CD4-positive, alpha-beta T cell (primary cell): Measurements from ENCODE around the gene OPCML. TPM values are rescaled to one million over a fixed set of nuclear protein-coding genes. Genes with fewer than 3 reads are reported as not detected.

Source experiments
- ATAC-seq: fragments of 200-7000 bp; cut with Tn5 transposase; one replicate; pipeline ENCODE4 v1.10.0; 2022; ENCODE audit warnings: mild to moderate bottlenecking; ENCODE audit not compliant: poor library complexity
- CTCF ChIA-PET: fragments of 350-600 bp; sonication (Branson Sonifier 250); formaldehyde crosslinking; loops from one replicate; lab custom pipeline; 2021; ENCODE audit warnings: antibody characterized with exemption, inconsistent platforms; lab: Charles Lee
- POLR2A ChIA-PET: fragments of 350-600 bp; sonication (Branson Sonifier 250); formaldehyde crosslinking; loops from one replicate; lab custom pipeline; 2021; ENCODE audit warnings: antibody characterized with exemption, inconsistent platforms; lab: Charles Lee
- DNase-seq, 14 experiments: peaks; one replicate each; pipeline ENCODE4 v3.0.0-alpha.2; 2013 to 2020; ENCODE audit warnings: mixed read lengths in 2 of 14
- H3K27ac ChIP-seq, 2 donors: one replicate each; pipeline versions ENCODE4 v1.5.1 to v1.7.0; 2013; ENCODE audit warnings: low read length in 2 of 2, low read depth in 1 of 2, mild to moderate bottlenecking in 1 of 2
- H3K27me3 ChIP-seq, 2 experiments: 1 replicate in 1 of 2; 2 replicates in 1 of 2; pipeline versions ENCODE4 v1.6.1 to v1.7.0; 2013; ENCODE audit warnings: low read length in 2 of 2, control low read depth in 1 of 2, mild to moderate bottlenecking in 1 of 2, moderate library complexity in 1 of 2; ENCODE audit not compliant: insufficient read depth in 2 of 2, control insufficient read depth in 1 of 2
- H3K36me3 ChIP-seq: one replicate; pipeline ENCODE4 v1.6.1; 2013; ENCODE audit warnings: low read length, control low read depth; ENCODE audit not compliant: insufficient read depth
- H3K4me1 ChIP-seq: one replicate; pipeline ENCODE4 v1.6.1; 2013; ENCODE audit warnings: low read length, control low read depth; ENCODE audit not compliant: insufficient read depth
- H3K4me3 ChIP-seq: one replicate; pipeline ENCODE4 v1.5.1; 2013; ENCODE audit warnings: mild to moderate bottlenecking, low read length, moderate library complexity
- H3K9me3 ChIP-seq, 2 experiments: 1 replicate in 1 of 2; 2 replicates in 1 of 2; pipeline versions ENCODE4 v1.6.1 to v1.7.0; 2013; ENCODE audit warnings: low read length in 2 of 2, mild to moderate bottlenecking in 2 of 2, control low read depth in 1 of 2, moderate library complexity in 1 of 2; ENCODE audit not compliant: control insufficient read depth in 1 of 2, insufficient read depth in 1 of 2
- H3K27ac Mint-ChIP-seq: one replicate; pipeline ENCODE4 v1.8.0; 2020; ENCODE audit warnings: mixed read lengths
- H3K27me3 Mint-ChIP-seq: one replicate; pipeline ENCODE4 v1.8.0; 2021; ENCODE audit warnings: mixed read lengths
- H3K36me3 Mint-ChIP-seq: one replicate; pipeline ENCODE4 v1.8.0; 2021; ENCODE audit warnings: low read depth, mixed read lengths
- H3K4me1 Mint-ChIP-seq: one replicate; pipeline ENCODE4 v1.8.0; 2021; ENCODE audit warnings: low read depth, mixed read lengths
- H3K4me3 Mint-ChIP-seq: one replicate; pipeline ENCODE4 v1.8.0; 2020; ENCODE audit warnings: mild to moderate bottlenecking, mixed read lengths
- H3K9me3 Mint-ChIP-seq: one replicate; pipeline ENCODE4 v1.8.0; 2020; ENCODE audit warnings: mixed read lengths
- intact Hi-C, 2 experiments: fragments of 100-400 bp; cut with DNase I in 1 of 2; cut with micrococcal nuclease in 1 of 2; formaldehyde crosslinking; loops; one replicate each; pipeline versions ENCODE4 v1.15.1 to v1.9.0; 2023 to 2025; cut with DNase I, micrococcal nuclease
- total RNA-seq, 174 experiments: library from RNA in 2 of 174; stranded (reverse) in 2 of 174; gene quantifications; one replicate each; pipeline ENCODE4 v1.2.3 and lab custom pipeline; 2021 to 2026
- TF ChIP-seq, protein P1 (sequence below): fragments of 200-600 bp; IDR thresholded peaks from one replicate; pipeline ENCODE4 v1.8.0; 2022; ENCODE audit warnings: antibody characterized with exemption, mild to moderate bottlenecking

OPCML gene
- total RNA-seq, 2 experiments from 2014 or later = not detected

DNA sequence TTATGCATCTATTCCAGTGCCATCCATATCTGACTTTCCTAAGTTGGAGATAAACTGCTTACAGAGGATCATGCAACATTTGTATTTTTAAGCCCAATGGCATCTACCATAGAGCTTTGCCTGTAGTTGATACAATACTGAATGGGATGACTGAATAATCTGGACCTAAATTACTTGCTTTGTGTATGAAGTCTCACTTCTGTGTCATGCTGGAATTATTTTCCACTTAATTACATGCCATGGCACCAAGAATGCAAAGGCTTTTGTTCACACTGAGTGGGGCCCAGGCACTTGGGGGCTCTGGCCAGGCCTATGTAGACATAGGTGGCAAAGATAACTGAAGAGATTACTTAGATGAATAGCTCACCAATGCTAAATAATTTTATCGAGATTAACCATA lies 51.6 kb downstream of the OPCML start:
- Mint-ChIP-seq H3K4me1 (no peaks in the 10 kb centered on the region), H3K27me3 (no peaks in the 10 kb centered on the region), H3K4me3 (no peak overlapping the region), H3K27ac (no peak overlapping the region), H3K9me3 (peaks cover 3% of the 10 kb centered on the region), H3K36me3 (no peaks in the 10 kb centered on the region)
- ChIA-PET POLR2A (no interaction called here), CTCF (no interaction called here)
- intact Hi-C loops = no loop called here
- Histone ChIP-seq H3K4me1 (no peaks in the 10 kb centered on the region), H3K4me3 (no peak overlapping the region), H3K27me3 (no peaks in the 10 kb centered on the region), H3K27ac (no peak overlapping the region), H3K9me3 (peaks cover 0 to 10% of the 10 kb centered on the region in 2 experiments), H3K36me3 (no peaks in the 10 kb centered on the region)
- ATAC-seq = no peak
- no peak for DNase-seq
- TF ChIP-seq, protein P1, sequence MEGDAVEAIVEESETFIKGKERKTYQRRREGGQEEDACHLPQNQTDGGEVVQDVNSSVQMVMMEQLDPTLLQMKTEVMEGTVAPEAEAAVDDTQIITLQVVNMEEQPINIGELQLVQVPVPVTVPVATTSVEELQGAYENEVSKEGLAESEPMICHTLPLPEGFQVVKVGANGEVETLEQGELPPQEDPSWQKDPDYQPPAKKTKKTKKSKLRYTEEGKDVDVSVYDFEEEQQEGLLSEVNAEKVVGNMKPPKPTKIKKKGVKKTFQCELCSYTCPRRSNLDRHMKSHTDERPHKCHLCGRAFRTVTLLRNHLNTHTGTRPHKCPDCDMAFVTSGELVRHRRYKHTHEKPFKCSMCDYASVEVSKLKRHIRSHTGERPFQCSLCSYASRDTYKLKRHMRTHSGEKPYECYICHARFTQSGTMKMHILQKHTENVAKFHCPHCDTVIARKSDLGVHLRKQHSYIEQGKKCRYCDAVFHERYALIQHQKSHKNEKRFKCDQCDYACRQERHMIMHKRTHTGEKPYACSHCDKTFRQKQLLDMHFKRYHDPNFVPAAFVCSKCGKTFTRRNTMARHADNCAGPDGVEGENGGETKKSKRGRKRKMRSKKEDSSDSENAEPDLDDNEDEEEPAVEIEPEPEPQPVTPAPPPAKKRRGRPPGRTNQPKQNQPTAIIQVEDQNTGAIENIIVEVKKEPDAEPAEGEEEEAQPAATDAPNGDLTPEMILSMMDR = no peak

DNA sequence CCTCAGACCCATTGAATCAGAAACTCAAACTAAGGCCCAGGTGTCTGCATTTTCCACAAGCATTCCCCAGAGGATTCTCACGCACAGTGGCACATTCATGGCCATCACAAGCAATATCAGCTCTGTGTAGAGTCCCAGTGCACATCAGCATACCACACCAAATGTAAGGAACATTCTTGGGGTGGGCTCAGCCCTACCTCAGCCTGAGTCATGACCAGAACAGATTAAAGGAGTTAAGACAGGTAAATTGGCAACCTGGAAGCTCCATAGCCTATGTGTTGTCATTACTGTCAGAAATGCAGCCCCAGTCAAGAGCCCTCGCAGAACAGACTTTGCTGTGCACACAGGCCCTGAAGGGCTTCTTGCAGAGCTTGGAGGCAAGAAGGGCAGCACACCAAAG lies 53.1 kb downstream of the OPCML start:
- Mint-ChIP-seq H3K4me1 (no peaks in the 10 kb centered on the region), H3K36me3 (no peaks in the 10 kb centered on the region), H3K4me3 (no peak overlapping the region), H3K27me3 (no peaks in the 10 kb centered on the region), H3K27ac (no peak overlapping the region), H3K9me3 (peaks cover 6% of the 10 kb centered on the region)
- no peak for DNase-seq
- Histone ChIP-seq H3K4me1 (no peaks in the 10 kb centered on the region), H3K4me3 (no peak overlapping the region), H3K9me3 (peaks cover 0 to 10% of the 10 kb centered on the region in 2 experiments), H3K36me3 (no peaks in the 10 kb centered on the region), H3K27ac (no peak overlapping the region), H3K27me3 (no peaks in the 10 kb centered on the region)
- CTCF ChIA-PET = no interaction called here
- intact Hi-C loops = no loop called here
- POLR2A ChIA-PET = no interaction called here
- TF ChIP-seq, protein P1 = no peak
- no peak for ATAC-seq

DNA sequence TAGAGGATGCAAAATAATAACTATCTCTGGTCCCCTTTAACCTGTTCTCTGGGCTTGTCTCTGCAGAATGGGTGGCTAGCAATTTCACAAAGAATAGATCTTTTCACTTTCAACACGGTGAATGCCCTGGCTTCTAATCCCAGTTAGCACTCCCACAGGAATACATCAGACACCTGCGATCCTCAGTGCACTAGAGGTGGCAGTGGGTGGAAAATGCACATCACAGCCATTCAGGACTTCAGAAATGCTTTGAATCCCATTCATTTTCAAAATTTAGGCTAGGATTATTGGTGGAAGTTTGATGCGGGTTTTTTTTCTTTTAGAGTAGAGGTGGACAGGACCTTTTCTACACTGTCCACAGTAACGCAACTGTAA lies 55.1 kb downstream of the OPCML start:
- TF ChIP-seq, protein P1 = no peak
- no peak for DNase-seq
- H3K36me3 ChIP-seq = no peaks in the 10 kb centered on the region
- no peak overlapping the region for H3K4me3 Mint-ChIP-seq
- H3K9me3 Mint-ChIP-seq = peaks cover 3% of the 10 kb centered on the region
- no peaks in the 10 kb centered on the region for H3K4me1 ChIP-seq
- intact Hi-C loops = no loop called here
- H3K4me1 Mint-ChIP-seq = no peaks in the 10 kb centered on the region
- H3K9me3 ChIP-seq = peaks cover 0 to 7% of the 10 kb centered on the region in 2 experiments
- ChIA-PET POLR2A (no interaction called here), CTCF (no interaction called here)
- H3K27ac Mint-ChIP-seq = no peak overlapping the region
- no peak for ATAC-seq
- no peak overlapping the region for H3K27ac ChIP-seq
- H3K36me3 Mint-ChIP-seq = no peaks in the 10 kb centered on the region
- H3K27me3 ChIP-seq = no peaks in the 10 kb centered on the region
- H3K4me3 ChIP-seq = no peak overlapping the region
- H3K27me3 Mint-ChIP-seq = no peaks in the 10 kb centered on the region
